GM18873 (cell line): ENCODE data around the gene BLVRB.
A peak's percentile ranks its signal among the peaks of the same experiment; 100 is the strongest.
"Not testable (repeated sequence)": the region's sequence is repeated elsewhere in the genome, so short reads cannot be mapped to it uniquely, and the experiment has no call there.

Experiments
- ATAC-seq: cut with Tn5 transposase; IDR thresholded peaks from one replicate; pipeline ENCODE4 v1.9.1; 2021; ENCODE audit warnings: mild to moderate bottlenecking, moderate library complexity, moderate number of reproducible peaks; ENCODE audit not compliant: unreplicated experiment, low FRiP score

BLVRB gene

DNA sequence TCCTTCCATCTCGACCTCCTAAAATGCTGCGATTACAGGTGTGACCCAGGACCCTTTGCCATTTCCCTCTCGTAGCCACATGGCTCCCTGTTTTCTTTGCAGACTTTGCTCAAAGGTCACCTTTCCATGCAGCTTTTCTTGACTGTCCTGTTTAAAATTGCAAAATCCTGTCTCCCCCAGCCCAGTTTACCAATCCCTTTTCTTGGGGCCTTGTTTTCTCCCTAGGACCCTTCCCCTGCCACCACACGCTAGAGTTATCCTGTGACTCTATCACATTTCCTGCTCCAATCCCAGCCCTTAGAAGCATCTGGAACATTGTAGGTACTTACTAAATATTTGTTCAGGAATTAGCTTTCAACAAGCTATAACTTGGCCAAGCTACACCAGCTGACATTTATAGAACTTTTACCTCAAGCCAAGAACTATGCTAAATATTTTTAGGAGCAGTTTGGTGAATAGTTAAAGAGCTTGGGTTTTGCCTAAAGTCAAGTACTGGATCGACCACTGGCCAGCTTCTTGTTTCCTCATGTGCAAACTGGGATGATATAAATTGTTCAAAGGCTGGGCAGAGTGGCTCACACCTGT is 12.3 kb downstream of the BLVRB start:
- ATAC-seq: no peak

DNA sequence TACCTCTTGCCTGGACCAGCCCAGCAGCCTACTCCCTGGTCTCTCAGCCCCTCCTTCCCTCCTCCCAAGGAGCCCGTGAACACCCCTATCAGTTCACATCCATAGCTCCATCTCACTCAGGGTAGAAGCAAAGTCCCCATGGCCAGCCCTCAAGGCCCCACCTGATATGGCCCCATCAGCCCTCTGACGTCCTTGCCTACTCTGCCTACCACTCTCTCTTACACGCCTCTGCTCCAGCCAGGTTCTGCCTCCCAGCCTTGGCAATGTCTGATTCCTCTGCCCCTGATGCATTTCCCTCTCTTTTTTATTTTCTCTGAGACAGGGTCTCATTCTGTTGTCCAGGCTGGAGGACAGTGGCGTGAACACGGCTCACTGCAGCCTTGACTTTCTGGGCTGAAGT is 13.5 kb downstream of the BLVRB start:
- ATAC-seq: no peak

DNA sequence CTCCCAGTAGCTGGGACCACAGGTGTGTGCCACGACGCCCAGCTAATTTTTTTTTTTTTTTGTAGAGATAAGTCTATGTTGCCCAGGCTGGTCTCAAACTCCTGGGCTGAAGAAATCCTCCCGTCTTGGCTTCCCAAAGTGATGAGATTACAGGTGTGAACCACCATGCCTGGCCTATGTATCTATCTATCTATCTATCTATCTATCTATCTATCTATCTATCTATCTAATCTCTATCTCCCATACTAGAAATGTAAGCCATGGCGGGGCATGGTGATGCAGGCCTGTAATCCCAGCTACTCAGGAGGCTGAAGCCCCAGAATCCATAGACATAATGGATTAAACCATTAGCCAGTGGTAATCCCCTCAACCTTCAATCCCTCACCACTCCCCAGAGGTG is 14.9 kb downstream of the BLVRB start:
- ATAC-seq: no peak

DNA sequence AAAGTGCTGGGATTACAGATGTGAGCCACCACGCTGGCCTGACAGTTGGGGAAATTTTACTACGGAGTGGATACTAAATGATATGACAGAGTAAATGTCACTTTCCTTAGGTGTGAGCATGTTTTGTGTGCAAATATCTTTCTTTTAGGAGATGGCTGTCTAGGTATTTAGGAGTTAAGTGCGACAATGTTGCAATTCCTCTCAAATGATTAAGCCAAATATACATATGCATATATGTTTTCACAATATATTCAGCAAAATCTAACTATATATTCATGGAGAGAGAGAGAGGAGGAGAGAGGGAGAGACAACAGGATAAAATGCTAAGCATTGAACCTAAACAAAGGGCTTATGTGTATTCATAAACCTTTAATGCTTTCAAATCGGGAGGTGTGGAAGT is 16.0 kb downstream of the BLVRB start:
- no peak for ATAC-seq

DNA sequence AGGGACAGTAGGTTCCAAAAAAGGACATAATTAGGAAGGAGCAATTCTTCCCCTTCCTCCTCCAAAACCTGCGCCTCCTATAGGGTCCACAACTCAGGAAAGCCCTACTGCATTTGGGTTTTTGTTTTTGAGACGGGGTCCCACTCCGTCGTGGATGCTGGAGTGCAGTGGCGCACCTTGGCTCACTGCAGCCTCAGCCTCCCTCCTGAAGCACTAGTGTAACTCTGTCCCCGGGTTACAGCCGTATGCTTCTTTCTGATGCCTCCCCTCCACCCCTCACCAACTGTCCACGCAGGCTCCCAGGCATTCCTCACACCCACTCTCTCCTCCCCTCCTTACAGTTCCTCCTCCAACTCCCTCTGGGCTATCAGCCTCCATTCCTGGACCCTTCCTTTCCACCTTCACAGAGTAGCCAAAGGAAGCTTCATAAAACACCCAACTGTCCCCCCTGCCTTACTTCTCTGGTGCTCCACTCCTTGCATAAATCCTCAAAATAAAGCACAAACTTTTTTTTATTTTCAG is 19.2 kb downstream of the BLVRB start:
- no peak for ATAC-seq

DNA sequence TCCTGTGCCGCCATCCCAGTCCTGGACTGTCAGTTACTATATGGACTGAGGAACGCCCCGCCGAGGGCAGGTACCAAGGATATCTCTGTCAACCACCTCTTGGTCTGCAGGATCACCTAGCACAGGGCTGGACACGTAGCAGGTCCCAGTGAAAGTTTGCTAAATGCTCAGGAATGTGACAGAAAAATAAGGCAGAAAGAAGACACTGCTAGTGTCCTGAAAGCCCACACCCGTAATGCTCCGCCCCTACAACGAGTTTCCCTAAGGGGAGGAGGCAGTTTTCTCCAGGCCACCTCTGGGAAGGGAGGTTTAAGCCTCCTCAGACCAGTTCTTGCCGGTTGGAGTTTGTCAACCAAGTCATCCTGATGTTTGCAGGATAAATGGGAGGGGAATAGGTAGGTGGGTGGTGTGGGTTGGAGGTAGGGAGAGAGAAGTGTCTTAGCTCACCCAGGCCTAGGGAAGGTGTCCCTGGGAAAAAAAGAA is 19.7 kb downstream of the BLVRB start:
- no peak for ATAC-seq

DNA sequence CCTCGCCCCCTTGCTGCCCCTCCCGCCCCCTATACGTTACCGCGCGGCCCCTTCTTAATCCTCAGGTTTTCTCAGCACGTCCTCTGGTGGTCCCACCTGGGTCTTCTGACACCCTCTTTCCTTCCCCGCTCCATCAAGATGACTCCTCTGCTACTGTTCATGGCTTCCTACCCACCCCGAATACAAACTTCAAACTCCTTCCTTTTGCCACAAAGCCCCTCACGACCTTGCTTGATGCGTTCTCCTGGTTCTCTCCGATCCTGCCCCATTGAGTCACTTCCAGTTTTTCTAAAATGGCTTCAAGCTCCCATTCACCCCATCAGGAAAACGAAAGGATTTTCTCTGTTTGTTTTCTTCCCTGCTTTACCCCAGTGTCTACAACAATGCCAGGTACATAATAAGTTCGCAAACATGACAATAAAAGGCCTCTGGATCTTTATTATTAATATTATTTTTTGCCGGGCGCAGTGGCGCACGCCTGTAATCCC is 20.7 kb downstream of the BLVRB start:
- ATAC-seq: no peak

DNA sequence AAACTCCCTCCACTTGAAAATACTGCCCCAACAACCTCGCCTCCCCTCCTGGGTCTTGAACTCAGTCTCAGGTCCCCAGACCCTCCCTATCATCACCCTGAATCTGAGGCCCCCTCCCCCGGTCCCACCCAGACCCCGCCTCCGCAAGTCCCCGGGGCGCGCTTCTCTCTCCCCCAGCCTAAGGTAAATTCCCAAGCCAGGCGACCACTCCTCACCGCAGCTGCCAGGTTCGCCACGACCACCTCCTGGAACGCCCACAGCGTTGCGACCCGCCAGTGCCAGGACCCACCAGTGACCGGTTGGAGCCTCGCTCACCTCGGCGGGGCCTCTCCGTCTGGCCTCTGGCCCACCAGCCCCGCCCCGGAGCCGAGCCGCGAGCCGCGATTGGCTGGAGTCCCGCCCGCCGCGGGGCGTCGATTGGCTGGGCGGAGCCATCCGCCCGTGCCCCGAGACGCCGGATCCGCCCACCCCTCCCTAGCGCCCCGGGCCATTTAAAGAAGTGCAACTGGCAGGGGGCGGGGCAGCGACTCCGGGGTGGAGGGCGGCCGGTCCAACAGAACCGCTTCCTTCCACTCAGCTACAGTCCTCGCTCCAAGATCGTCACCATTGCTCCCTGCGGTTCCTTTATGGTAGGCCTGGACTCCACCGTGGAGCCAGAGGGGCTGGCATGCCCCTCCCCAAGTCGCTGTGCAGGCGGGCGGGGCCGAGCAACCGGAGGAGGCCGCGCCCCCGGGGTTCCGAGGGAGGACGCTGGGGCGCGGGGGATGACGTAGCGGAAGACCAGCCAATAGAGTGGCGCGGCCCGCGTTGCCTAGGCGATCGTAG is 21.3 kb downstream of the BLVRB start, which contains the start of gene SERTAD3:
TSS of gene SERTAD3 (minus strand) at position 336 of the 825 bp plus-strand sequence. CDS start 2,255 bp downstream, outside the sequence.
- peak; percentile 57 for ATAC-seq

DNA sequence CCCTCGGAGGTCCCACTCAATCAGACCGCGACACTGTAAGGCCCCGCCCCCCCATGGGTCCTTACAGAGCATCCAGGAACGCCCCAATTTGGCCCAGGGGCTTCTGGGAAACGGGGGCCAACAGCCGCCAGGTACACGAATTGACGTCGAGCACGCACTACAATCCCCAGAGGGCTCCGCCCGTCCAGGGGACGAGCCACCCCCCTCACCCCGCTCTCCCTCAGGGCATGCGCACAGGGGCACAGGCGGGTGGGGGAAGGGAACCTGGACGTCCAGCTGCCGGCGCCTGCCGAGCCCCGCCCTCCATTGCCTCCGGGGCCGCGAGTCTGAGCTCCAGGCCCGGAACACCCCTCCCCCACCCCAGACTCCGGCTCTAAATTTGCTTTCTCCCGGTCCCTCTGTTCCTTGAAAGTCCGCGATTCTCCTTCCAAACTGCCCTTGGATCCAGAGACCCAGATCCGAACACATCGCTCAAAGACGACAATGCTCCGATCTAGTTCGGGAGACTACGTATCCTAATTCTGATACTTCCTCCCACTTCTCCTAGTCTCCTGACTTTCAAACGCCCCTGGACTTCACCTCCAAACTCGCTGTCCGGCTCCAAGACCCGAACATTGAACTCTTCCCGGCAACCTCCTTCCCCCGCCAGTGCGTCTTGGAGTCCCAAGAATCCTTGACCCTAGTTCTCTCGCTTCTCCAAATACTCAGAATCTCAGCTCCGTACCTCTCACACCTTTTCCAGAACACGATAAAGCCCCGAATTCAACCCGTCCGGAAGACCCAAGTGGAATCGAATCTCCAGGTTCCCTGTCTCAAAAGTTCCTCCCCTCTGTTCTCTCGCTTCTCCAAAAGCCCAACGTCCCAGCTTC is 22.2 kb downstream of the BLVRB start:
- ATAC-seq: peak; percentile 66

DNA sequence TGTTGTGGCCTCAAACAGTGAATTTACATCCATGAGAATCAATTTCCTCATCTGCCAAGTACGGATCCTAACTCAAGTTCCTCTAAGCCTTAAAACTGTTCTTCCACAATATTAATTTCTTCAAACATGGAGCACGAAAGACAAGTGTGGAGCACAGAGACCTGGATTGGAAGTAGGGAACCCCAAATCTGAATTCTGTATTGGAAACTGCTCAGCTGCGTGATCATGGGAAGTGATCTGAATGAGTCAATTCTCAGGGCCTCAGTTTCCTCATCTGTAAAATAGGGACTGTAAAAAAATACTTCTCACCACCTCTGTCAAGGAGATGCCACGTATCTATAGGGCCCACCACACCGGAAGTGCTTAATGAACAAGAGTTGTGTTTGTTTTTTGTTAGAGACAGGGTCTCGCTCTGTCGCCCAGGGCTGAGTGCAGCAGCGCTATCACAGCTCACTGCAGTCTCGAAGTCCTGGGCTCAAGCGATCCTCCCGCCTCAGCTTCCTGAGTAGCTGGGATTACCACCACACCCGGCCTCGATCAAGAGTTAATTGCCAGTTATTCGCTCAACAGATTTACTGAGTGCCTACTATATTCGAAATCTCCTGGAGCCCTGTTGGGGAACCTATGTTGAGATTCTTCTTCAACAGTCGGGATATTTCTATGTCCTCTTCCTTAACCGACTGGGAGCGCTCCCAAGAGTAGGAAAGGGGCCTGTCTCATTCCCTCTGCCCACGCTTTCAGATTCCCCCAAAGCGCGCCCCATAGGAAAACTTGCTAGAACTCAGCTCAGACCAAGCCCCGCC is 23.0 kb downstream of the BLVRB start:
- ATAC-seq: no peak

DNA sequence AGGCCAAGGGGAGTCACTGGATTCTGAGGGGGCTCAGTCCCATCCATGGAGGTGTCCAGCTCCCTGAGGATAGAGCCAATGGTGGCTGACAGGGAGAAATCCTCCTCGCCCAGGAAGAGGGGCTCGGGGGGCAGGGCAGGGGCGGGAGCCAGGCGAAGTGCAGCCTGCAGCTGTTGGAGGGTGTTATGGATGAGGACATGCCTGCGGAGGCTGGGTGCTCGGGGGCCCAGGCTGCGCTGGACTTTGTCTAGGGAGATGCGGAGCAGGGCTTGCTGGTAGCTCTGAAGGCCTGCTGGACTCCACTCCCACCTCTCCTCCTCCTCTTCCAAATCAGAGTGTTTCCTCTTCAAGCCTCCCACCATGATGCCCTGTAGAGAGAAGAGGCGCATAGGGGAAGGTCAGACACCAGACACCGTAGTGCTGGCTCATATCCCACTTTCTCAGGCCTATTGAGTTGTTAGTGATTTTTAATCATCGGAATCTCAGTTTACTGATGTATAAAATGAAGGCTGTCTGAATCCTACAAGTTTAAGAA is 23.8 kb downstream of the BLVRB start:
- ATAC-seq: no peak

DNA sequence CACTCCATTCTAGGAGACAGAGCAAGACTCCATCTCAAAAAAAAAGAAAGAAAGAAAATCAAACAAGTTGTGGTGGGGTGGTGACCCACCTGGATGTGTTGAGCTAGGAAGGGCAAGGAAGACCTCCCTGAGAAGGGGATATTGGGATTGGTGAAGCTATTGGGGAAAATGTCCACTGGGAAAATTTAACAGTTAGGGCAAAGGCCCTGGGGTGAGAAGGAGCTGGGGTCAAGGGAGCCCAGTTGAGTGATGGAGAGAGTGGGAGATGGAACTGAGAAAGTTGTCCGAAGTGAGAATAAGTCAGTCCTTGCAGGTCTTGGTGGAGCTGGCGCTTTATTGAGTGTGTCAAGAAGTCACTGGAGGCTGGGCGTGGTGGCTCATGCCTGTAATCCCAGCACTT is 27.3 kb downstream of the BLVRB start:
- no peak for ATAC-seq

DNA sequence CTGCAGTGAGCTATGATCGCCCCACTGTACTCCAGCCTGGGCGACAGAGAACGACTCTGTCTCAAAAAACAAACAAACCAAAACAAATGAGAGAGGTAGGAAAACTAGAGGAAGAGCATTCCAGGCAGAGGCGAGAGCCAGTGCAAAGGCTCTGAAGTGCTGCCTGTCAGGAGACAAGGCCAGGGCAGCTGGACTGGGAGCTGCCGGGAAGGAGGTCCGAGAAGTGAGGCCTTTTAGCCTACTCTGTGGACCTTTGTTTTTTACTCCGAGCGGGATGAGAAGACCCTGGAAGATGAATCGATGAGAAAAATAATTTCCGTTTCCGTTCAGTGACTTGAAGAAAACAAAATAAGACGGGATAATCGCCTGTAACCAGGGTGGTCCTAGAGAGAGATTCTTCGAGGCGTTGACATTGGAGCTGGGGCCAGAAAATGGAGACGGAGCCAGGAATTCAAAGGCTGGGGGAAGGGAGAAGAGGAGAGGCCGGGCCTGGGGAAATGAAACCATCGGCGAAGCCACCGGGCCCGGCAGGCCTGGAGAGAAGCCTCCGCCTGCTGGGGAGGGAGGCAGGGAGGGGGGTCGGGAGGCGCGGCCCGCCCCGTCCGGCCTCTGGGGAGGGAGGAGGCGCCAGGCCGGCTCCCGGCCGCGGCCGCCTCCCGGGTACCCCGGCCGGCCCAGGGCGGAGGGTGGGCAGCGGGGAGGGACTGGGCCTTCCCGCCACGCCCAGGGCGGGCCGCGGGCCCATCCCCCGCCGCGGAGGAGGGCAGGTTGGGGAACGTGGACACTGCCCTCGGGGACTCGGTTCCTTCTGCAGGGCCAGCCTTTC is 31.9 kb downstream of the BLVRB start:
- ATAC-seq: no peak

DNA sequence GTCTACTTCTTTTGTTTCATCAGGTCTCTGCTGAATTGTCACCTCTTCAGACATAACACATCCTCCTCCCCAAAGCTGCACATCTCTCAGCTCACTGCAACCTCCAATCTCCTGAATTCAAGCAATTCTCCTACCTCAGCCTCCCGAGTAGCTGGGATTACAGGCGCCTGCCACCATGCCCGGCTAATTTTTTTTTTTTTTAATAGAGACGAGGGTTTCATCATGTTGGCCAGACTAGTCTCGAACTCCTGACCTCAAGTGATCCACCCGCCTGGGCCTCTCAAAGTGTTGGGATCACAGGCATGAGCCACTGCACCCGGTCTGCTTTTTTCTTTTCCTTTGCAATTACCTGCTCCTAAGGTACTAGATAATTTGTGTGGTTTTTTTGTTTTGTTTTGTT is 32.8 kb downstream of the BLVRB start:
- not testable (repeated sequence) for ATAC-seq

DNA sequence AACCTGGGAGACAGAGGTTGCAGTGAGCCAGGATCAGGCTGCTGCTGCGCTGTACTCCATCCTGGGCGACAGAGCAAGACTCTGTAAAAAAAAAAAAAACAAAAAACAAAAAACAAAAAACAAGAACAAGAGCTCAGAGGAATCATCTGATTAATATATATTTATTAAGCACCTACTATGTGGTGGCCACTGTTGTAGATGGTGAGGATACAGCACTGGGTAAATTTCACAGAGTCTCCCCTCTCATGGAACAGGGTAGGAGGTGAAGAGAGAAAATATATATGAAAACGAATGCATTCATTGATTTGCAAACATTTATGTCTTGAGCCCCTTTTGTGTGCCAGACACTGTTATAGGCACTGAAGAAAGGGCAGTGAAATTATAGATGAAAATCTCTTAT is 33.8 kb downstream of the BLVRB start:
- ATAC-seq: no peak

DNA sequence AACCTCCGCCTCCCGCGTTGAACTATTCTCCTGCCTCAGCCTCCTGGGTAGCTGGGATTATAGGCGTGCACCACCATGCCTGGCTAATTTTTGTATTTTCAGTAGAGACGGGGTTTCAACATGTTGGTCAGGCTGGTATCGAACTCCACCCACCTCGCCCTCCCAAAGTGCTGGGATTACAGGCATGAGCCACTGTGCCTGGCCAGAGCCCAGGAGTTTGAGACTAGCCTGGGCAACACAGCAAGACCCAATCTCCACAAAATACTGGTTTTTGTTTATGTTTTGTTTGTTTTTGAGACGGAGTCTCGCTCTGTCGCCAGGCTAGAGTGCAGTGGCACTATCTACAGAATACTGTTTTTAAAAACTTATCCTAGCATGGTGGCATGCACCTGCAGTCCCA is 35.3 kb downstream of the BLVRB start:
- ATAC-seq: not testable (repeated sequence)

DNA sequence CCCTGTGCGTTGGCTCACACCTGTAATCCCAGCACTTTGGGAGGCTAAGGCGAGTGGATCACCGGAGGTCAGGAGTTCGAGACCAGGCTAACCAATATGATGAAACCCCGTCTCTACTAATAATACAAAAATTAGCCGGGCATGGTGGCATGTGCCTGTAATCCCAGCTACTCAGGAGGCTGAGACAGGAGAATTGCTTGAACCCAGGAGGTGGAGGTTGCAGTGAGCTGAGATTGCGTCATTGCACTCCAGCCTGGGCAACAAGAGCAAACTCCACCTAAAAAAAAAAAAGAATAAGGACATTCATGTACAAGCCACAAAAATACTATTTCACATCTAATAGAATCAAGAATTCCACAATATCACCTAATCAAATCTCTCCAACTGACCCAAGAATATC is 37.3 kb downstream of the BLVRB start:
- ATAC-seq: not testable (repeated sequence)

DNA sequence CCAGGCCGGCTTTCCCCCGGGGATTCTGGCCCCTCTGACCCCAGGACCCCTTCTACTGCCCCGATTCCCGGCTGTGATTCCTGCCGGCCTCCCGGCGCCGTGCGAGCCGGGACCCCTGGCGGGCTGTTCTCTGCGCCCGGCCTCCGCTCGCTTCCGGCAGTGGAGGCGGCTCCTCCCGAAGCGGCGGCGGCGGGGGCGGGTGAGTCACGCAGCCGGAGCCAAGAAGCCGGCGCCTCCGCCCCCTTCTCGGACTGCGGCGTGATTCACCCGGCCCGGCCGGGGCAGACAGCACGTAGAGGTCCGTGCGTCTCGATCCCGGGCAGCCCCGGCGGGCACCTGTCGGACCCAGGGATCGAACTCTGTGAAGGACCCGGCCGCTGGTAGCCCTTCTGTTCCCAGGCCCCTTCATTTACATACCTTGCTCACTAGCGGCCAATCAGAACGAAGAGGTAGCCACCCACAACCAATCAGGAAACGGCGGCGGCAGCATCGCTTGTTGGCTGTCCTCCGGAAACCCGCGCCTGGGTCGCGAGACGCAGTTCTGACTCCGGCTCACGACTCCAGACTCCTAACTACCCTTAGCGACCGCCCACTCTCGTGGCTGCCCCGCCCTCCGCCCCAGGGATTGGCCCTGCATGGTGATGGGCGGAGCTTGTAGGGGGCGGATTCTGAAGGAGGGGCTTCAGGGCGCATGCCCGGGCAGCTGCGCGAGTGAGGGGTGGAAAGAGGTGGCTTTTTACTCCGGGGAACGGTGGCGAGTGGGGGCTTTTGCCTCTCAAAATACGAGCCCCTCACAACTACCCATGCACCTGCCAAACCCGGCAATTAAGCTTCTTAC is 39.9 kb downstream of the BLVRB start, which contains the start of gene SERTAD1:
TSS of gene SERTAD1 (minus strand) at position 543 of the 838 bp plus-strand sequence. CDS start 2,446 bp downstream, outside the sequence.
- ATAC-seq: peak; percentile 71
